HCT116 (cell line): ENCODE results near the gene PIEZO2. TPM values are rescaled to one million over a fixed set of nuclear protein-coding genes. Genes with fewer than 3 reads are reported as not detected.

ENCODE experiments used
- ATAC-seq: fragments of 200-7000 bp; cut with Tn5 transposase; 2 replicates; pipeline ENCODE4 v1.9.1; 2020; ENCODE audit warnings: mild to moderate bottlenecking, moderate library complexity
- BruUV-seq: library from RNA; stranded (reverse); fragments of 400-500 nt; replicated peaks from 2 replicates; lab custom pipeline; 2021; lab: Mats Ljungman, UMichigan
- CTCF ChIA-PET: fragments of 300-600 bp; sonication (Branson Sonifier 250); formaldehyde crosslinking; loops from one replicate; lab custom pipeline; 2021; ENCODE audit warnings: antibody characterized with exemption; lab: Charles Lee
- POLR2A ChIA-PET: fragments of 300-600, 350-600 bp; sonication (Branson Sonifier 250); formaldehyde crosslinking; loops from one replicate; lab custom pipeline; 2021; ENCODE audit warnings: antibody characterized with exemption; lab: Charles Lee
- RAD21 ChIA-PET, 2 experiments: fragments of 300-600 bp; sonication (Branson Sonifier 250); formaldehyde crosslinking; loops; one replicate each; lab custom pipeline; 2023; ENCODE audit warnings: low total read pairs in 2 of 2; ENCODE audit not compliant: uncharacterized antibody in 2 of 2, unreplicated experiment in 2 of 2, low non-redundant PET in 1 of 2; lab: Charles Lee
- DNase-seq: peaks from one replicate; pipeline ENCODE4 v3.0.0-alpha.2; 2010; ENCODE audit warnings: low read depth, low spot score
- H2AFZ ChIP-seq: fragments of 200-600 bp; shearing (Covaris generic), sonication (generic); 2 replicates; pipeline ENCODE4 v1.6.1; 2017; ENCODE audit warnings: low read depth, mixed run types, mixed read lengths, antibody characterized with exemption, low read length; ENCODE audit not compliant: poor library complexity, severe bottlenecking
- H3K27ac ChIP-seq: 2 replicates; pipeline ENCODE4 v1.5.1; 2012; ENCODE audit warnings: low read depth, low read length
- H3K27me3 ChIP-seq: fragments of 200-600 bp; sonication (generic); 2 replicates; pipeline ENCODE4 v1.6.1; 2016; ENCODE audit warnings: mixed run types, low read length, mixed read lengths; ENCODE audit not compliant: insufficient read depth
- H3K36me3 ChIP-seq, 2 experiments: fragments of 200-500 bp in 1 of 2; fragments of 200-600 bp in 1 of 2; sonication (Bioruptor generic) in 1 of 2; sonication (generic) in 1 of 2; 2 replicates each; pipeline versions ENCODE4 v1.5.1 to v1.6.1; 2014 to 2016; ENCODE audit warnings: low read length in 2 of 2, inconsistent platforms in 1 of 2, mixed read lengths in 1 of 2, mixed run types in 1 of 2; ENCODE audit not compliant: insufficient read depth in 2 of 2, control insufficient read depth in 1 of 2
- H3K4me1 ChIP-seq, 2 experiments: fragments of 200-600 bp in 1 of 2; sonication (generic) in 1 of 2; 2 replicates each; pipeline versions ENCODE4 v1.5.1 to v1.6.1; 2012 to 2017; ENCODE audit warnings: low read length in 2 of 2, inconsistent platforms in 1 of 2, mild to moderate bottlenecking in 1 of 2, mixed read lengths in 1 of 2, mixed run types in 1 of 2, moderate library complexity in 1 of 2; ENCODE audit not compliant: insufficient read depth in 2 of 2, control insufficient read depth in 1 of 2
- H3K4me2 ChIP-seq: fragments of 200-600 bp; sonication (generic); 2 replicates; pipeline ENCODE4 v1.6.1; 2017; ENCODE audit warnings: mixed run types, low read length, mixed read lengths
- H3K4me3 ChIP-seq, 2 experiments: fragments of 200-600 bp in 1 of 2; sonication (generic) in 1 of 2; replicated peaks in 1 of 2; 2 replicates each; pipeline ENCODE4 v1.5.1; 2011 to 2016; ENCODE audit warnings: low read length in 2 of 2, control low read depth in 1 of 2, low read depth in 1 of 2, mild to moderate bottlenecking in 1 of 2, mixed read lengths in 1 of 2, mixed run types in 1 of 2
- H3K79me2 ChIP-seq: fragments of 200-600 bp; sonication (generic); 2 replicates; pipeline ENCODE4 v1.6.1; 2017; ENCODE audit warnings: mild to moderate bottlenecking, mixed run types, low read length, moderate library complexity, mixed read lengths; ENCODE audit not compliant: insufficient read depth
- H3K9ac ChIP-seq: fragments of 200-600 bp; sonication (generic); 2 replicates; pipeline ENCODE4 v1.6.1; 2016; ENCODE audit warnings: low read length, mixed read lengths
- H3K9me2 ChIP-seq: fragments of 200-600 bp; sonication (generic), shearing (Covaris generic); 2 replicates; pipeline ENCODE4 v1.6.1; 2017; ENCODE audit warnings: mixed run types, mild to moderate bottlenecking, moderate library complexity; ENCODE audit not compliant: insufficient read depth
- H3K9me3 ChIP-seq, 2 experiments: fragments of 200-500 bp in 1 of 2; fragments of 200-600 bp in 1 of 2; sonication (Bioruptor generic) in 1 of 2; sonication (generic) in 1 of 2; 2 replicates each; pipeline ENCODE4 v1.6.1; 2014 to 2017; ENCODE audit warnings: low read length in 2 of 2, mixed read lengths in 2 of 2, inconsistent platforms in 1 of 2, low read depth in 1 of 2, mild to moderate bottlenecking in 1 of 2, mixed run types in 1 of 2, moderate library complexity in 1 of 2; ENCODE audit not compliant: control insufficient read depth in 1 of 2, insufficient read depth in 1 of 2
- H4K20me1 ChIP-seq: fragments of 200-600 bp; sonication (generic), shearing (Covaris generic); 2 replicates; pipeline ENCODE4 v1.6.1; 2017; ENCODE audit warnings: mixed run types, mild to moderate bottlenecking, moderate library complexity; ENCODE audit not compliant: insufficient read depth
- CBX3 ChIP-seq: IDR thresholded peaks from 2 replicates; pipeline ENCODE4 v1.6.1; 2012; ENCODE audit warnings: low read depth
- CEBPB ChIP-seq: IDR thresholded peaks from 2 replicates; pipeline ENCODE4 v1.6.1; 2012; ENCODE audit warnings: low read depth
- EGR1 ChIP-seq: IDR thresholded peaks from 2 replicates; pipeline ENCODE4 v1.6.1; 2012; ENCODE audit warnings: low read depth
- EZH2phosphoT487 ChIP-seq: fragments of 200-600 bp; IDR thresholded peaks from 2 replicates; pipeline ENCODE4 v1.6.1; 2018; ENCODE audit warnings: antibody characterized with exemption, borderline replicate concordance
- POLR2A ChIP-seq: IDR thresholded peaks from 2 replicates; pipeline ENCODE4 v1.7.0; 2011; ENCODE audit warnings: borderline replicate concordance; ENCODE audit not compliant: insufficient read depth, insufficient read length; ENCODE audit errors: extremely low read depth
- POLR2AphosphoS5 ChIP-seq: IDR thresholded peaks from 2 replicates; pipeline ENCODE4 v1.6.1; 2011; ENCODE audit warnings: mild to moderate bottlenecking, low read depth, low read length, moderate library complexity
- RAD21 ChIP-seq: IDR thresholded peaks from 2 replicates; pipeline ENCODE4 v1.6.1; 2012; ENCODE audit warnings: low read depth, mild to moderate bottlenecking
- SIN3A ChIP-seq: IDR thresholded peaks from 2 replicates; pipeline ENCODE4 v1.6.1; 2012; ENCODE audit warnings: low read depth
- SP1 ChIP-seq: IDR thresholded peaks from 2 replicates; pipeline ENCODE4 v1.6.1; 2012; ENCODE audit warnings: low read depth
- SRF ChIP-seq: IDR thresholded peaks from 2 replicates; pipeline ENCODE4 v1.6.1; 2012; ENCODE audit warnings: low read depth
- TCF7L2 ChIP-seq: IDR thresholded peaks from 2 replicates; pipeline ENCODE4 v1.7.0; 2011; ENCODE audit warnings: borderline replicate concordance, inconsistent platforms; ENCODE audit not compliant: insufficient read depth, insufficient read length; ENCODE audit errors: extremely low read depth
- ZBTB33 ChIP-seq: IDR thresholded peaks from 2 replicates; pipeline ENCODE4 v1.6.1; 2011; ENCODE audit warnings: mild to moderate bottlenecking, low read length, moderate library complexity; ENCODE audit not compliant: insufficient replicate concordance; ENCODE audit errors: extremely low read depth
- ZNF274 ChIP-seq: fragments of 200-500 bp; sonication (Bioruptor generic); IDR thresholded peaks from 2 replicates; pipeline ENCODE4 v1.6.1; 2014; ENCODE audit warnings: mild to moderate bottlenecking, low read depth, low read length, inconsistent platforms
- intact Hi-C: fragments of 100-400 bp; cut with micrococcal nuclease; formaldehyde crosslinking; loops from 2 replicates; pipeline ENCODE4 v1.10.0; 2022
- total RNA-seq: library from RNA; stranded (reverse); gene quantifications from one replicate; pipeline ENCODE4 v1.2.1, GENCODE V29; 2021; ENCODE audit not compliant: unreplicated experiment

Gene PIEZO2
- total RNA-seq, 1 experiment from 2014 or later: 0.34 TPM

DNA sequence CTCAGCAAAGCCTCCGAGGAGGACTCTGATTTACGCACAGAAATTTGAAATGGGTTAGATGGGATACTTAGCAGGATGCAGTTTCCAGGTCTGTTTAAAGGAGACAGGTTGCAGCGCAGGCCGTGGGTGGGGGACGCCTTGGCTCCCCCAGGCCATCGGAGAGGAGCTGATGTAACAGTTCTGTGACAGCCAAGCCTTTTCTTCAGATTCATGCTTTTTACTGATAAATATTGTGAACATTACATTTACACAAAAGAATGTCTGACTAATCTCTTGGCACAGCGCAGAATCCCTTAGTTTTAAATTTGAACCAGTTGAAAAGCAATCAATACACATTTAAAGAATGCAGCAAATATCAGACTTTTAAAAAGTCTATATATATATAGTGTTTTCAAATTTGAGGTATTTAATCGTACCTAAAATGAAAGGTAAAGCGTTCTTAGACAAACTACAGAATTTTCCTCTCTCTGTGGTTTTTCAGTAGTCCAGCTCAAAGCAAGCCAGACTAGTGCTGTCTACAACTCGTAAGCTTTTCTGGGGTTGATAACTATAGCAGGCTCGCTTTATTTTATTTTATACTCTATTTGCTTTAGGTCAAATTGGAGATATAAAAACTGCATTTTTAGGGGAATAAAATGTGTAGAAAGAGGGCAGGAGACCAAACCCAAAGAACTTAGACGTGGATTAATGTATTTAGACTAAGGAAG is 221.9 kb downstream of the PIEZO2 start:
- no peaks in the 10 kb centered on the region for H3K36me3 ChIP-seq
- POLR2A ChIA-PET: no interaction called here
- no TSS peak for BruUV-seq

More for the DNA sequence above, 221.9 kb downstream of the PIEZO2 start:
- H3K79me2 ChIP-seq: no peaks in the 10 kb centered on the region
- no peaks in the 10 kb centered on the region for H3K4me1 ChIP-seq
- H3K9ac ChIP-seq: no peak overlapping the region
- RAD21 ChIA-PET: no interaction called here
- ATAC-seq (no peak), DNase-seq (no peak)
- H3K27ac ChIP-seq: no peak overlapping the region
- intact Hi-C loops: no loop called here
- no peak overlapping the region for H3K4me3 ChIP-seq
- no peaks in the 10 kb centered on the region for H4K20me1 ChIP-seq
- no peaks in the 10 kb centered on the region for H3K9me2 ChIP-seq
- no peak overlapping the region for H2AFZ ChIP-seq
- CTCF ChIA-PET: interaction anchor here (1.3 kb wide), 1 partner anchor 76 kb away, joined by 3 read pairs; no protein-coding TSS in a partner anchor
- peaks cover 10% of the 10 kb centered on the region; the same call in 1 of the 2 replicates for H3K27me3 ChIP-seq
- H3K9me3 ChIP-seq: no peaks in the 10 kb centered on the region
- TF ChIP-seq ZBTB33 (no peak), POLR2A (no peak), SIN3A (no peak), ZNF274 (no peak), EGR1 (no peak), CBX3 (no peak), POLR2AphosphoS5 (no peak), SRF (no peak), TCF7L2 (no peak), EZH2phosphoT487 (no peak), SP1 (no peak), CEBPB (no peak), RAD21 (no peak)
- no peak overlapping the region for H3K4me2 ChIP-seq
